MM.1S (cell line): ENCODE data around the gene RAET1L.

Experiments used
- EZH2 ChIP-seq: fragments of 300-600 bp; sonication (generic); optimal IDR thresholded peaks from 2 replicates; pipeline ENCODE3; 2017; ENCODE audit warnings: low read depth, mild to moderate bottlenecking, antibody characterized with exemption, low read length, mixed read lengths
- TF ChIP-seq, protein P1 (sequence below): fragments of 300-600 bp; sonication (generic); IDR thresholded peaks from 2 replicates; pipeline ENCODE4 v1.5.1; 2016; ENCODE audit warnings: antibody characterized with exemption, low read length, mixed read lengths

DNA sequence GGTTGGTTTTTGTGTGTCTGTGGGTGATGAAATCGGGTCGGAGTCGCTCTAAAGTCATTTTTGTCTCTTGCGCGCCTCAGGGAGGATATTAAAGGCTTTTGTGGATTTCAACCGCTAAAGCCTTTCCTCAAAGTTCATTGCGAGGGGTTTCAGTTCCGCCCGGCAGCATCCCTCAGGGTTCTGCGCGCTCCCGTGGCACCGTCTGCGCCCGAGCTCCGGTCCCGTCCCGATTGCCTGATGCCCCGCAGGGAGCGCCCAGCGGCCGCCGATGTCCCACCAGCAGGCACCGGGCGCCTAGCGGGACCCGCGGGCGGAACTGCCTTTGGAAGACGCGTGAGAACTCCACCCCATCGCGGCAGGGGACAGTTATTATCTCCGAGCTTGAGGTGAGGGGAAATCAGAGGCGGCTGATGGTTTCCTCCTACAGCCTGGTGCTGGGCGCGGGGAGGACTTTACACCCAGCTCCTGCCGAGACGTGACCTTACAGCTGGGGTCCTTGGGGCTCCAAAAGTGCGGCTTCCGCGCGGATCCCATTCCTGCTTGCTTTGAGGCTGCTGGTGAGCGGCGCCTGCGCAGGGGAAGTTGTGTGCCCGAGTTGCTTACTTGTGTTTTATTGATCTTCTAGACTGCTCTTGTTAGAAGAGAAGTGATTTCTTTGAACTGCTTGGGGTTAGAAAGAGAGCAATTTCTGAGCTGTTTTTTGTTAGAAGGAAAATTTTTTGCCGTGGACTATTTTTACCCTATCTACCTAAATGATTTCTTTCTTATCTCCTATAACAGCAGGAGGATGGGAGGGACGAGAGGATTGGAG lies 34.5 kb downstream of the RAET1L start:
- TF ChIP-seq, protein P1, sequence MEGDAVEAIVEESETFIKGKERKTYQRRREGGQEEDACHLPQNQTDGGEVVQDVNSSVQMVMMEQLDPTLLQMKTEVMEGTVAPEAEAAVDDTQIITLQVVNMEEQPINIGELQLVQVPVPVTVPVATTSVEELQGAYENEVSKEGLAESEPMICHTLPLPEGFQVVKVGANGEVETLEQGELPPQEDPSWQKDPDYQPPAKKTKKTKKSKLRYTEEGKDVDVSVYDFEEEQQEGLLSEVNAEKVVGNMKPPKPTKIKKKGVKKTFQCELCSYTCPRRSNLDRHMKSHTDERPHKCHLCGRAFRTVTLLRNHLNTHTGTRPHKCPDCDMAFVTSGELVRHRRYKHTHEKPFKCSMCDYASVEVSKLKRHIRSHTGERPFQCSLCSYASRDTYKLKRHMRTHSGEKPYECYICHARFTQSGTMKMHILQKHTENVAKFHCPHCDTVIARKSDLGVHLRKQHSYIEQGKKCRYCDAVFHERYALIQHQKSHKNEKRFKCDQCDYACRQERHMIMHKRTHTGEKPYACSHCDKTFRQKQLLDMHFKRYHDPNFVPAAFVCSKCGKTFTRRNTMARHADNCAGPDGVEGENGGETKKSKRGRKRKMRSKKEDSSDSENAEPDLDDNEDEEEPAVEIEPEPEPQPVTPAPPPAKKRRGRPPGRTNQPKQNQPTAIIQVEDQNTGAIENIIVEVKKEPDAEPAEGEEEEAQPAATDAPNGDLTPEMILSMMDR: no peak
- TF ChIP-seq EZH2: no peak
